Esophagus squamous epithelium (tissue), 5 donors: Measurements from ENCODE around the gene RTCB. TPM values are rescaled to one million over a fixed set of nuclear protein-coding genes. Genes with fewer than 3 reads are reported as not detected.

Experiments
- DNase-seq: peaks from one replicate; lab custom pipeline; 2025; lab: John Stamatoyannopoulos, UW
- H3K27ac ChIP-seq, 4 donors: fragments of 200-600 bp; sonication (generic); one replicate each; pipeline ENCODE4 v1.5.1; 2016 to 2019; ENCODE audit warnings: mild to moderate bottlenecking in 1 of 4
- H3K27me3 ChIP-seq, 4 donors: fragments of 200-600 bp; sonication (generic); 1 replicate in 3 of 4; 2 replicates in 1 of 4; pipeline versions ENCODE4 v1.5.1 to v1.6.0; 2017 to 2021; ENCODE audit warnings: antibody characterized with exemption in 1 of 4
- H3K36me3 ChIP-seq, 3 donors: fragments of 200-600 bp; sonication (generic); one replicate each; pipeline ENCODE4 v1.5.1; 2016 to 2019
- H3K4me1 ChIP-seq, 3 donors: fragments of 200-600 bp; sonication (generic); one replicate each; pipeline ENCODE4 v1.5.1; 2017 to 2019
- H3K4me3 ChIP-seq, 4 donors: fragments of 200-600 bp; sonication (generic); 1 replicate in 3 of 4; 2 replicates in 1 of 4; pipeline ENCODE4 v1.5.1; 2016 to 2019; ENCODE audit warnings: mild to moderate bottlenecking in 2 of 4, moderate library complexity in 1 of 4
- H3K9me3 ChIP-seq, 3 donors: fragments of 200-600 bp; sonication (generic); one replicate each; pipeline ENCODE4 v1.5.1; 2016 to 2019
- CTCF ChIP-seq, 6 experiments: fragments of 450-650 bp in 4 of 6; fragments of 200-600 bp in 2 of 6; sonication (generic) in 2 of 6; IDR thresholded peaks; one replicate each; pipeline ENCODE4 v1.5.1; 2016 to 2019; ENCODE audit warnings: antibody characterized with exemption in 6 of 6, mild to moderate bottlenecking in 4 of 6, moderate library complexity in 4 of 6
- POLR2A ChIP-seq, 4 donors: fragments of 450-650 bp; IDR thresholded peaks; one replicate each; pipeline ENCODE4 v1.6.1; 2017; ENCODE audit warnings: antibody characterized with exemption in 4 of 4, mild to moderate bottlenecking in 4 of 4, moderate library complexity in 3 of 4
- WGBS, 2 donors: methylation state at CpG; one replicate each; pipeline ENCODE4 v1.1.5; 2018; 5-methylcytosine and 5-hydroxymethylcytosine counted together
- intact Hi-C: fragments of 100-400 bp; cut with DNase I; formaldehyde crosslinking; loops from one replicate; pipeline ENCODE4 v1.15.0; 2022
- small RNA-seq, 4 donors: library from RNA; depleted of rRNA; stranded (forward); fragments of <200 nt; gene quantifications; one replicate each; pipeline ENCODE3, GENCODE V24; 2016
- total RNA-seq, 4 donors: library from RNA; depleted of rRNA; stranded (reverse); fragments of >200 nt; gene quantifications; one replicate each; pipeline ENCODE4 v1.1.0, GENCODE V29; 2016
- donor health status: DM: yes; HTN: yes; CAD: no.

Gene RTCB
- total RNA-seq, 4 donors from 2014 or later: 48.1 to 79.2 (median 70.9) TPM

- no peak overlapping the region for H3K27ac ChIP-seq
- peaks cover 0 to 18% (median 0%) of the 10 kb centered on the region in 3 donors for H3K4me1 ChIP-seq
- no peaks in the 10 kb centered on the region for H3K9me3 ChIP-seq
- no peak for DNase-seq
- intact Hi-C loops: no loop called here
- 83 to 86% methylated on average over 10 of the region's 10 CpGs for WGBS, 2 donors
- H3K36me3 ChIP-seq: no peaks in the 10 kb centered on the region
- peaks cover 0 to 34% (median 0%) of the 10 kb centered on the region in 4 donors for H3K27me3 ChIP-seq
- no peak for TF ChIP-seq CTCF (IDR thresholded peaks at IDR 0.05)
- no peak for TF ChIP-seq POLR2A (IDR thresholded peaks at IDR 0.05)
- no peak overlapping the region for H3K4me3 ChIP-seq
Observed at GRCh38 chr22:32338757-32339156, 73.3 kb downstream of the RTCB start.

Small RNA genes within 50 kb of the gene (small RNA-seq; reads per million reads assigned to genes)
- gene AL021937.2: 0 reads per million in 4 donors
- 0 reads per million in 4 donors for gene IGLVIVOR22-2
- gene RF02171: 0 reads per million in 4 donors
- 0 reads per million in 4 donors for gene RF02172

Other genes starting within 250 kb of the RTCB start
- gene RFPL2, start 207.2 kb downstream of the RTCB start, total RNA-seq: not detected
- under 1 TPM in 3 of 4 donors, not detected in 1; 0.23 to 0.40 (median 0.38) TPM for gene SLC5A4, start 156.9 kb downstream of the RTCB start, total RNA-seq
- gene RFPL3, start 54.4 kb downstream of the RTCB start, total RNA-seq: not detected
- 1 to 10 TPM in 1 of 4 donors, not detected in 3; 1.4 TPM for gene BPIFC, start 52.2 kb upstream of the RTCB start, total RNA-seq
- 10 to 100 TPM; 31.8 to 67.1 (median 49.6) TPM for gene FBXO7, start 62.6 kb upstream of the RTCB start, total RNA-seq